Natural killer cell (primary cell): ENCODE results near the gene NFIC. TPM values are rescaled to one million over a fixed set of nuclear protein-coding genes. Genes with fewer than 3 reads are reported as not detected.
"Not testable (repeated sequence)": the region's sequence is repeated elsewhere in the genome, so short reads cannot be mapped to it uniquely, and the experiment has no call there.

Experiments used
- ATAC-seq, 3 donors: fragments of 150-1000 bp in 2 of 3; fragments of 200-7000 bp in 1 of 3; cut with Tn5 transposase; 1 replicate in 1 of 3; 2 replicates in 2 of 3; pipeline ENCODE4 v1.10.0; 2021; ENCODE audit warnings: mild to moderate bottlenecking in 2 of 3, moderate library complexity in 2 of 3
- DNase-seq, 2 donors: peaks; one replicate each; pipeline versions ENCODE4 v3.0.0 to v3.0.0-alpha.2; 2013 to 2021; ENCODE audit warnings: mixed read lengths in 1 of 2
- H3K27ac ChIP-seq: one replicate; pipeline ENCODE4 v1.5.1; 2013; ENCODE audit warnings: mild to moderate bottlenecking, low read length
- H3K27me3 ChIP-seq: one replicate; pipeline ENCODE4 v1.6.1; 2013; ENCODE audit warnings: low read length; ENCODE audit not compliant: control insufficient read depth, insufficient read depth
- H3K36me3 ChIP-seq: one replicate; pipeline ENCODE4 v1.6.1; 2013; ENCODE audit warnings: low read length; ENCODE audit not compliant: control insufficient read depth, insufficient read depth
- H3K4me1 ChIP-seq: one replicate; pipeline ENCODE4 v1.6.1; 2013; ENCODE audit warnings: low read length; ENCODE audit not compliant: control insufficient read depth, insufficient read depth
- H3K4me3 ChIP-seq: one replicate; pipeline ENCODE4 v1.5.1; 2013; ENCODE audit warnings: low read length
- H3K9me3 ChIP-seq: one replicate; pipeline ENCODE4 v1.6.1; 2013; ENCODE audit warnings: low read length; ENCODE audit not compliant: control insufficient read depth, insufficient read depth
- H3K27ac Mint-ChIP-seq, 2 donors: one replicate each; pipeline ENCODE4 v1.8.0; 2022; ENCODE audit warnings: mild to moderate bottlenecking in 2 of 2, mixed read lengths in 2 of 2, moderate library complexity in 1 of 2
- H3K27me3 Mint-ChIP-seq, 2 donors: one replicate each; pipeline ENCODE4 v1.8.0; 2022; ENCODE audit warnings: low read depth in 2 of 2, mixed read lengths in 2 of 2
- H3K36me3 Mint-ChIP-seq: one replicate; pipeline ENCODE4 v1.8.0; 2022; ENCODE audit warnings: mixed read lengths
- H3K4me1 Mint-ChIP-seq, 2 donors: one replicate each; pipeline ENCODE4 v1.8.0; 2022; ENCODE audit warnings: mixed read lengths in 2 of 2
- H3K4me3 Mint-ChIP-seq: one replicate; pipeline ENCODE4 v1.8.0; 2022; ENCODE audit warnings: mild to moderate bottlenecking, moderate library complexity, mixed read lengths
- H3K9me3 Mint-ChIP-seq, 2 donors: one replicate each; pipeline ENCODE4 v1.8.0; 2022; ENCODE audit warnings: mixed read lengths in 2 of 2
- CTCF ChIP-seq: fragments of 200-600 bp; IDR thresholded peaks from one replicate; pipeline ENCODE4 v1.8.0; 2022; ENCODE audit warnings: antibody characterized with exemption
- WGBS: methylation state at CpG from one replicate; pipeline ENCODE4 v1.1.7; 2013; ENCODE audit warnings: missing lambda C conversion rate; ENCODE audit not compliant: insufficient coverage; 5-methylcytosine and 5-hydroxymethylcytosine counted together
- intact Hi-C: fragments of 100-400 bp; cut with micrococcal nuclease; formaldehyde crosslinking; loops from one replicate; pipeline ENCODE4 v1.14.2; 2022
- total RNA-seq, 4 donors: library from RNA; stranded (reverse); fragments of 120-200 nt in 1 of 4; gene quantifications; one replicate each; pipeline versions ENCODE4 v1.2.3 to v1.2.4, GENCODE V29; 2013 to 2022

Gene NFIC
- total RNA-seq, 3 donors from 2014 or later (not counting 1 experiment from before 2014, with no cell fraction given): 18.5 to 22.2 (median 20.6) TPM

DNA sequence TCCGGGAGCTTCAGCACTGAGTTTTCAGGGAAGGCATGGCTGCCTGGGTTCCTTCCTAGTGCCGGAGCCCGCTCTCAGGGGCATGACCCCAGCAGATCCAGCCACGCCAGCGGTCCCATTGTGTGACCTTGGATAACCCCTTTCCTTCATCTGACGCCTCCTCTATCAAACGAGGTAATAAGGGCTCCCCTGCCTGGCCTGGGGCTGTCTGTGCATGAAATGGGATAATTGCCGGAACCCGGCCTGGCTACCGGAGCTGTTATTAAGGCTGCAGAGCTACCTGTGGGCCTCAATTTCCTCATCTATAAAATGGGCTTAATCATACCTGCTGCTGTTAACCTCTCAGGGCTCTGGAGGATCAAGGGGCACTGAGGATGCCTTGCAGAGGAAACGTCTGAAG is 18.3 kb upstream of the NFIC start:
- H3K36me3 Mint-ChIP-seq: no peaks in the 10 kb centered on the region
- H3K4me1 Mint-ChIP-seq: no peaks in the 10 kb centered on the region
- H3K36me3 ChIP-seq: no peaks in the 10 kb centered on the region
- no peaks in the 10 kb centered on the region for H3K9me3 ChIP-seq
- no peak overlapping the region for H3K27ac ChIP-seq
- H3K27me3 ChIP-seq: no peaks in the 10 kb centered on the region
- no peak for TF ChIP-seq CTCF
- no peak overlapping the region for H3K4me3 Mint-ChIP-seq
- no peaks in the 10 kb centered on the region for H3K27me3 Mint-ChIP-seq
- H3K27ac Mint-ChIP-seq: no peak overlapping the region
- H3K4me3 ChIP-seq: no peak overlapping the region
- WGBS: 93% methylated on average over 11 of the region's 11 CpGs
- peaks cover 11% of the 10 kb centered on the region for H3K4me1 ChIP-seq
- ATAC-seq (no peak), DNase-seq (no peak)
- H3K9me3 Mint-ChIP-seq: no peaks in the 10 kb centered on the region
- intact Hi-C loops: no loop called here

DNA sequence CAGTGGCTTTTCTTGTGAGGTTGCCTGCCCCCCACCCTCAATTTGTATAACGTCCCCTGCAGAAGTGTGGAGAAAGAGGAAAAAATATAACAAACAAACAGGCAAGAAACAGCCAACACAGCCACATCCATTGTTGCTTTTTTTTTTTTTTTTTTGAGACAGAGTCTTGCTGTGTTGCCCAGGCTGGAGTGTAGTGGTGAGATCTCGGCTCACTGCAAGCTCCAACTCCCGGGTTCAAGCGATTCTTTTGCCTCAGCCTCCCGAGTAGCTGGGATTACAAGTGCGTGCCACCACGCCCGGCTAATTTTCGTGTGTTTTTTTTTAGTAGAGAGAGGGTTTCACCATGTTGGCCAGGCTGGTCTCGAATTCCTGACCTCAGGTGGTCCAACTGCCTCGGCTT is 17.9 kb upstream of the NFIC start:
- ATAC-seq, H3K4me1 Mint-ChIP-seq, H3K27me3 ChIP-seq, H3K4me3 ChIP-seq, H3K36me3 Mint-ChIP-seq, H3K27ac ChIP-seq, DNase-seq, H3K9me3 Mint-ChIP-seq, H3K36me3 ChIP-seq, intact Hi-C loops, H3K27me3 Mint-ChIP-seq, H3K27ac Mint-ChIP-seq, H3K9me3 ChIP-seq, H3K4me3 Mint-ChIP-seq, H3K4me1 ChIP-seq: not testable (repeated sequence)
- WGBS: 90% methylated on average over 10 of the region's 11 CpGs

DNA sequence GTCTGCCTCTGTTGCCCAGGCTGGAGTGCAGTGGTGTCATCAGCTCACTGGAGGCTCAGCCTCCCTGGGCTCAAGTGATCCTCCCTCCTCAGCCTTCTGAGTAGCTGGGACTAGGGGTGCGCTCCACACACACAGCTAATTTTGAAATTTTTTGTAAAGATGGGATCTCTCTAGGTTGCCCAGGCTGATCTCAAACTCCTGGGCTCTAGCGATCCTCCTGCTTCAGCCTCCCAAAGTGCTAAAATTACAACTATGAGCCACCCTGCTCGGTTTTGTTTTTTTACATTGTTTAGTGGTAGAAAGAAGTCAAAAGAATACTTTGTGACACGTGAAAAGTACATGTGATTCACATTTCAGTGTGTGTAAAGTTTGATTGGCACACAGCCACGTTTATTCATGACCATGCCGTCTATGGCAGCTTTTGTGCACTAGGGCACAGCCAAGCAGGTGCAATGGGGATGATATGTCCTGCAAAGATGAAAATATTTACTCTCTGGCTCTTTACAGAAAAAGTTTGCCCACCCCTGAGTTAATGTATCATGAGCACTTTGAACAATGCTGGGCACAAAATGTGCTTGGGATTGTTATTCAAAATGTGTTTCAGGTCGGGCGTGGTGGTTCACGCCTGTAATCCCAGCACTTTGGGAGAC is 16.2 kb upstream of the NFIC start:
- no peak for ATAC-seq
- WGBS: 83% methylated on average over 9 of the region's 9 CpGs
- Mint-ChIP-seq H3K27ac (no peak overlapping the region), H3K4me1 (no peaks in the 10 kb centered on the region), H3K36me3 (no peaks in the 10 kb centered on the region), H3K9me3 (no peaks in the 10 kb centered on the region), H3K27me3 (no peaks in the 10 kb centered on the region), H3K4me3 (no peak overlapping the region)
- intact Hi-C loops: no loop called here
- Histone ChIP-seq H3K27me3 (no peaks in the 10 kb centered on the region), H3K36me3 (no peaks in the 10 kb centered on the region), H3K9me3 (no peaks in the 10 kb centered on the region), H3K4me1 (no peaks in the 10 kb centered on the region), H3K4me3 (no peak overlapping the region), H3K27ac (no peak overlapping the region)
- TF ChIP-seq CTCF: no peak
- DNase-seq: no peak

- intact Hi-C loops: no loop called here
- H3K27ac Mint-ChIP-seq: no peak overlapping the region
Measured at GRCh38 chr19:3351702-3352447, 14.5 kb upstream of the NFIC start.

More at GRCh38 chr19:3351702-3352447, 14.5 kb upstream of the NFIC start:
- no peaks in the 10 kb centered on the region for H3K27me3 ChIP-seq
- no peak overlapping the region for H3K4me3 ChIP-seq
- 91% methylated on average over 8 of the region's 8 CpGs for WGBS
- no peak overlapping the region for H3K27ac ChIP-seq
- no peak for TF ChIP-seq CTCF
- H3K4me1 ChIP-seq: no peaks in the 10 kb centered on the region
- no peaks in the 10 kb centered on the region for H3K36me3 ChIP-seq
- no peaks in the 10 kb centered on the region for H3K9me3 Mint-ChIP-seq
- H3K4me1 Mint-ChIP-seq: peaks cover under 1% of the 10 kb centered on the region in 2 donors
- no peaks in the 10 kb centered on the region for H3K27me3 Mint-ChIP-seq
- no peaks in the 10 kb centered on the region for H3K36me3 Mint-ChIP-seq
- H3K9me3 ChIP-seq: no peaks in the 10 kb centered on the region
- H3K4me3 Mint-ChIP-seq: no peak overlapping the region
- no peak for DNase-seq
- no peak for ATAC-seq
